H9 (cell line): ENCODE measurements around the gene SPAG7. TPM values are rescaled to one million over a fixed set of nuclear protein-coding genes. Genes with fewer than 3 reads are reported as not detected.

Experiments used
- DNase-seq: peaks from one replicate; pipeline ENCODE4 v3.0.0-alpha.2; 2017
- H2AFZ ChIP-seq: one replicate; pipeline ENCODE4 v1.6.1; 2013; ENCODE audit warnings: mild to moderate bottlenecking, low read length, control low read depth, moderate library complexity
- H2AK5ac ChIP-seq: 2 replicates; pipeline ENCODE4 v1.6.1; 2013; ENCODE audit warnings: low read length, control low read depth, mixed read lengths; ENCODE audit not compliant: insufficient read length
- H2BK120ac ChIP-seq: one replicate; pipeline ENCODE4 v1.6.1; 2013; ENCODE audit warnings: low read depth, mild to moderate bottlenecking, low read length, control low read depth, inconsistent platforms; ENCODE audit not compliant: poor library complexity, severe bottlenecking
- H2BK12ac ChIP-seq: 2 replicates; pipeline ENCODE4 v1.6.1; 2013; ENCODE audit warnings: low read length, control low read depth, mixed read lengths, low read depth; ENCODE audit not compliant: insufficient read length
- H2BK15ac ChIP-seq: 2 replicates; pipeline ENCODE4 v1.6.1; 2013; ENCODE audit warnings: low read depth, low read length, control low read depth
- H2BK20ac ChIP-seq: one replicate; pipeline ENCODE4 v1.6.1; 2013; ENCODE audit warnings: low read depth, mild to moderate bottlenecking, low read length, control low read depth, inconsistent platforms; ENCODE audit not compliant: poor library complexity, severe bottlenecking
- H2BK5ac ChIP-seq: 2 replicates; pipeline ENCODE4 v1.6.1; 2013; ENCODE audit warnings: low read length, control low read depth, mixed read lengths; ENCODE audit not compliant: insufficient read length
- H3K14ac ChIP-seq: 2 replicates; pipeline ENCODE4 v1.6.1; 2013; ENCODE audit warnings: low read length, control low read depth; ENCODE audit not compliant: insufficient read depth
- H3K18ac ChIP-seq: 2 replicates; pipeline ENCODE4 v1.6.1; 2013; ENCODE audit warnings: low read depth, mild to moderate bottlenecking, mixed read lengths, low read length, control low read depth; ENCODE audit not compliant: insufficient read length
- H3K23ac ChIP-seq: 2 replicates; pipeline ENCODE4 v1.6.1; 2013; ENCODE audit warnings: low read length, control low read depth, mixed read lengths, low read depth; ENCODE audit not compliant: insufficient read length
- H3K23me2 ChIP-seq: 2 replicates; pipeline ENCODE4 v1.6.1; 2013; ENCODE audit warnings: low read depth, mild to moderate bottlenecking, mixed read lengths, low read length, control low read depth; ENCODE audit not compliant: insufficient read length, poor library complexity, severe bottlenecking
- H3K27ac ChIP-seq: 2 replicates; pipeline ENCODE4 v1.5.1; 2013; ENCODE audit warnings: low read length, control low read depth, mixed read lengths, low read depth; ENCODE audit not compliant: insufficient read length
- H3K27me3 ChIP-seq: 2 replicates; pipeline ENCODE4 v1.6.1; 2013; ENCODE audit warnings: low read length, control low read depth, inconsistent platforms; ENCODE audit not compliant: insufficient read depth
- H3K4ac ChIP-seq: 2 replicates; pipeline ENCODE4 v1.6.1; 2013; ENCODE audit warnings: low read depth, mild to moderate bottlenecking, control low read depth, inconsistent platforms, low read length, moderate library complexity
- H3K4me1 ChIP-seq: 2 replicates; pipeline ENCODE4 v1.6.1; 2013; ENCODE audit warnings: low read length, control low read depth, inconsistent platforms; ENCODE audit not compliant: insufficient read depth
- H3K4me2 ChIP-seq: 2 replicates; pipeline ENCODE4 v1.6.1; 2013; ENCODE audit warnings: low read length, control low read depth, mixed read lengths; ENCODE audit not compliant: insufficient read length, insufficient read depth
- H3K56ac ChIP-seq: 2 replicates; pipeline ENCODE4 v1.6.1; 2013; ENCODE audit warnings: low read depth, mild to moderate bottlenecking, mixed read lengths, low read length, control low read depth; ENCODE audit not compliant: insufficient read length
- H3K79me1 ChIP-seq: 2 replicates; pipeline ENCODE4 v1.6.1; 2013; ENCODE audit warnings: low read depth, mild to moderate bottlenecking, moderate library complexity, low read length, control low read depth, inconsistent platforms; ENCODE audit not compliant: insufficient read depth, poor library complexity, severe bottlenecking
- H3K79me2 ChIP-seq: 2 replicates; pipeline ENCODE4 v1.6.1; 2013; ENCODE audit warnings: low read length, control low read depth, inconsistent platforms; ENCODE audit not compliant: insufficient read depth
- H3K9ac ChIP-seq: 2 replicates; pipeline ENCODE4 v1.6.1; 2013; ENCODE audit warnings: low read length, control low read depth, mixed read lengths; ENCODE audit not compliant: insufficient read length; ENCODE audit errors: extremely low read depth
- H3K9me3 ChIP-seq: one replicate; pipeline ENCODE4 v1.6.1; 2013; ENCODE audit warnings: low read depth, low read length, inconsistent platforms; ENCODE audit not compliant: control insufficient read depth
- H3T11ph ChIP-seq: one replicate; pipeline ENCODE4 v1.6.1; 2013; ENCODE audit warnings: mild to moderate bottlenecking, low read length, control low read depth, inconsistent platforms
- H4K20me1 ChIP-seq: one replicate; pipeline ENCODE4 v1.6.1; 2013; ENCODE audit not compliant: control insufficient read depth, insufficient read length, insufficient read depth
- H4K5ac ChIP-seq: 2 replicates; pipeline ENCODE4 v1.6.1; 2013; ENCODE audit warnings: low read depth, mild to moderate bottlenecking, mixed read lengths, low read length, control low read depth; ENCODE audit not compliant: insufficient read length
- H4K8ac ChIP-seq: replicated peaks from 2 replicates; pipeline ENCODE4 v1.6.1; 2013; ENCODE audit warnings: low read length, control low read depth, mixed read lengths, low read depth; ENCODE audit not compliant: insufficient read length
- H4K91ac ChIP-seq: 2 replicates; pipeline ENCODE4 v1.6.1; 2013; ENCODE audit warnings: low read depth, mild to moderate bottlenecking, moderate library complexity, mixed read lengths, low read length, control low read depth; ENCODE audit not compliant: insufficient read length
- H3K27ac Mint-ChIP-seq, 3 experiments: 2 replicates in 2 of 3; 3 replicates in 1 of 3; pipeline ENCODE4 v1.8.0; 2020 to 2021; ENCODE audit warnings: mixed read lengths in 3 of 3, mild to moderate bottlenecking in 1 of 3, moderate library complexity in 1 of 3
- H3K27me3 Mint-ChIP-seq: 2 replicates; pipeline ENCODE4 v1.8.0; 2021; ENCODE audit warnings: low read depth, mild to moderate bottlenecking, moderate library complexity, mixed read lengths
- H3K36me3 Mint-ChIP-seq, 3 experiments: 2 replicates in 2 of 3; 3 replicates in 1 of 3; pipeline ENCODE4 v1.8.0; 2020 to 2021; ENCODE audit warnings: low read depth in 3 of 3, mixed read lengths in 3 of 3; ENCODE audit not compliant: insufficient read depth in 1 of 3
- H3K4me1 Mint-ChIP-seq, 2 experiments: 2 replicates each; pipeline ENCODE4 v1.8.0; 2020; ENCODE audit warnings: mixed read lengths in 2 of 2
- H3K4me3 Mint-ChIP-seq, 2 experiments: 2 replicates in 1 of 2; 3 replicates in 1 of 2; pipeline ENCODE4 v1.8.0; 2020 to 2021; ENCODE audit warnings: mild to moderate bottlenecking in 2 of 2, mixed read lengths in 2 of 2, moderate library complexity in 1 of 2
- H3K9me3 Mint-ChIP-seq, 2 experiments: 2 replicates in 1 of 2; 3 replicates in 1 of 2; pipeline ENCODE4 v1.8.0; 2020; ENCODE audit warnings: mild to moderate bottlenecking in 2 of 2, mixed read lengths in 2 of 2, moderate library complexity in 1 of 2
- WGBS: extraction: QIAGEN DNeasy Blood & Tissue Kit; methylation state at CpG from one replicate; pipeline ENCODE4 v1.1.7; 2013; ENCODE audit warnings: missing lambda C conversion rate, low lambda C conversion rate, mixed read lengths; ENCODE audit not compliant: insufficient read length; ENCODE audit errors: extremely low coverage; 5-methylcytosine and 5-hydroxymethylcytosine counted together
- long read RNA-seq: library from polyadenylated mRNA; unstranded; transcript quantifications from one replicate; pipeline ENCODE4 v2.0.0, GENCODE V29; 2020
- total RNA-seq: library from RNA; stranded (reverse); gene quantifications from 2 replicates; pipeline ENCODE4 v1.2.1, GENCODE V29; 2021
- TF ChIP-seq, protein P1 (sequence below): fragments of 200-600 bp; sonication (generic); conservative IDR thresholded peaks from 3 replicates; pipeline ENCODE4 v1.8.0; 2021; ENCODE audit warnings: antibody characterized with exemption, mild to moderate bottlenecking

The SPAG7 gene, protein sequence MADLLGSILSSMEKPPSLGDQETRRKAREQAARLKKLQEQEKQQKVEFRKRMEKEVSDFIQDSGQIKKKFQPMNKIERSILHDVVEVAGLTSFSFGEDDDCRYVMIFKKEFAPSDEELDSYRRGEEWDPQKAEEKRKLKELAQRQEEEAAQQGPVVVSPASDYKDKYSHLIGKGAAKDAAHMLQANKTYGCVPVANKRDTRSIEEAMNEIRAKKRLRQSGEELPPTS
- total RNA-seq = 102 and 105 TPM in 2 replicates
- long read RNA-seq, transcript SPAG7-201 (7 exons, 1,058 nt) = major isoform, 214 of 276 reads
- long read RNA-seq, transcript SPAG7-207 (6 exons, 1,094 nt) = minor isoform, 17 of 276 reads
- long read RNA-seq, partial matches to known transcripts = 3 of 276 reads
- long read RNA-seq, other reads (novel, unspliced or antisense) = 39 of 276 reads

DNA sequence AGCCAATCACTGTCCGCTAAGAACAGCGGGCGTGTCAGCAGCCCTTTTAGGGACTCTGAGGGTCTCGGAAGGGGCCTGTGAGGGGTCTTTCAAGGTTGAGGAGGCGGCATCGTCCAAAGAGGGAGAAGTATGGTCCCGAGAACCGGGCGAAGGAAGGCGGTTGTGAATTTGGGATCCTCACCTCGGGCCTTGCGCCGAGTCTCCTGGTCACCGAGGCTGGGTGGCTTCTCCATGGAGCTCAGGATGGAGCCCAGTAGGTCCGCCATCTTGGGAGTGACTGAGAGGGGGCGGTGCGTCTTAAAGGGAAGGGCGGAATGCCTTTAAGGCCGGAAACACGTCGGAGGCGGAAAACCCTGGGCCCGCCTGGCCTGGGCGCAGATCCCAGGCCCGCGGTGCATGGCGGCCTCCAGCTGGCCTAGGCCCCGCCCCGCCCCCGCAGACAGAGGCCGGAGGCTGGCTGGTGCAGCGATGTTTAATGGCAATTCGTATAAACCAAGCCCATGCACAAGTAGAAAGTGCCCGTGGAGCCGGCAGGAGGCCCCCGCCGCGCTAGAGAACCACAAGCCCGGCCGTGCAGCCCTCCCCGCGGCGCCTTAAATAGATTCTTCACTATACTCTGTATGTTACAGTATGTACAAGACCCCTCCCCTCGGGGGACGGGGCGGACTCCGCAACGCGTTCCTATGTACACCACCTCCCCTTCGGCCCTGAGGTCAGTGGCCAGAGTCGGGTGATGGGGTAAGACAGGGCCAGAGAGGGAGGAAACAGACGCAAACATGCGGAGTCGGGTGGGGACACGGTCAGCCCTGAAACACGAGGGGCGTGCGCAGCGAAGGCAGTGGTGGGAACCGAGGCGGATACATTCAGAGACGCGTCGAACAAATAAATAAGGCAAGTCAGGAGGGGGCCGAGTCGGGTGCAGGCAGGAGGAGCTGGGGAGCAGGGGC lies at the start of gene SPAG7:
Gene SPAG7, minus strand, starts transcription at position 279 of the 947 bp plus-strand sequence. Its CDS starts 13 bp downstream, at position 266.
- TF ChIP-seq, protein P1, sequence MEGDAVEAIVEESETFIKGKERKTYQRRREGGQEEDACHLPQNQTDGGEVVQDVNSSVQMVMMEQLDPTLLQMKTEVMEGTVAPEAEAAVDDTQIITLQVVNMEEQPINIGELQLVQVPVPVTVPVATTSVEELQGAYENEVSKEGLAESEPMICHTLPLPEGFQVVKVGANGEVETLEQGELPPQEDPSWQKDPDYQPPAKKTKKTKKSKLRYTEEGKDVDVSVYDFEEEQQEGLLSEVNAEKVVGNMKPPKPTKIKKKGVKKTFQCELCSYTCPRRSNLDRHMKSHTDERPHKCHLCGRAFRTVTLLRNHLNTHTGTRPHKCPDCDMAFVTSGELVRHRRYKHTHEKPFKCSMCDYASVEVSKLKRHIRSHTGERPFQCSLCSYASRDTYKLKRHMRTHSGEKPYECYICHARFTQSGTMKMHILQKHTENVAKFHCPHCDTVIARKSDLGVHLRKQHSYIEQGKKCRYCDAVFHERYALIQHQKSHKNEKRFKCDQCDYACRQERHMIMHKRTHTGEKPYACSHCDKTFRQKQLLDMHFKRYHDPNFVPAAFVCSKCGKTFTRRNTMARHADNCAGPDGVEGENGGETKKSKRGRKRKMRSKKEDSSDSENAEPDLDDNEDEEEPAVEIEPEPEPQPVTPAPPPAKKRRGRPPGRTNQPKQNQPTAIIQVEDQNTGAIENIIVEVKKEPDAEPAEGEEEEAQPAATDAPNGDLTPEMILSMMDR = no peak
- peaks cover 23% of the 10 kb centered on the region for H3K23me2 ChIP-seq
- no peak within 1 kb of the TSS for H3T11ph ChIP-seq
- no peaks in the 10 kb centered on the region for H3K9me3 ChIP-seq
- no peaks in the 10 kb centered on the region for H4K20me1 ChIP-seq
- no peak within 1 kb of the TSS for H4K8ac ChIP-seq
- peak within 1 kb of the TSS; percentile 97 for H3K14ac ChIP-seq
- Mint-ChIP-seq H3K27ac (peak within 1 kb of the TSS in 2 of 3 experiments; percentile 23 to 85; a peak in 5 of 7 replicates), H3K4me1 (peaks cover 28 to 31% of the 10 kb centered on the region in 2 experiments), H3K4me3 (no peak within 1 kb of the TSS), H3K36me3 (peaks cover 33 to 45% (median 42%) of the 10 kb centered on the region in 3 experiments), H3K9me3 (peaks cover 5 to 24% of the 10 kb centered on the region in 2 experiments; a peak in 4 of 5 replicates), H3K27me3 (peaks cover 3% of the 10 kb centered on the region; the same call in 1 of the 2 replicates)
- peak within 1 kb of the TSS; percentile 71 for H3K27ac ChIP-seq
- no peak within 1 kb of the TSS for H3K56ac ChIP-seq
- no peak within 1 kb of the TSS for H2AFZ ChIP-seq
- no peak within 1 kb of the TSS for H2BK15ac ChIP-seq
- no peak within 1 kb of the TSS for H2AK5ac ChIP-seq
- H3K79me1 ChIP-seq = peaks cover 2% of the 10 kb centered on the region
- H2BK20ac ChIP-seq = no peak within 1 kb of the TSS
- no peak within 1 kb of the TSS for H2BK12ac ChIP-seq
- no peak within 1 kb of the TSS for H2BK120ac ChIP-seq
- peaks cover 7% of the 10 kb centered on the region; the same call in 1 of the 2 replicates for H3K4me1 ChIP-seq
- no peak within 1 kb of the TSS for H4K91ac ChIP-seq
- peaks cover 2% of the 10 kb centered on the region; the same call in 1 of the 2 replicates for H3K79me2 ChIP-seq
- H3K4me2 ChIP-seq = peak within 1 kb of the TSS; percentile 90
- H3K4ac ChIP-seq = no peak within 1 kb of the TSS; the same call in 1 of the 2 replicates
- no CpG with 5 or more reads among the region's 66 CpGs for WGBS
- no peak within 1 kb of the TSS for H2BK5ac ChIP-seq
- H3K18ac ChIP-seq = peak within 1 kb of the TSS; percentile 97
- H3K27me3 ChIP-seq = no peaks in the 10 kb centered on the region
- H4K5ac ChIP-seq = peak within 1 kb of the TSS; percentile 40
- H3K9ac ChIP-seq = peak within 1 kb of the TSS; percentile 93
- DNase-seq = peak; percentile 98
- no peak within 1 kb of the TSS for H3K23ac ChIP-seq
